ENCODE data around the gene C11orf65.

GRCh38 chr11:108435066-108435465, 32.3 kb downstream of the C11orf65 start:
- TF ChIP-seq CTCF (IDR thresholded peaks at IDR 0.05; ENCODE audit: low read length): no peak
- no peak for TF ChIP-seq EZH2 (optimal IDR thresholded peaks at IDR 0.05; ENCODE audit: low read depth, low read length)
- no peak for TF ChIP-seq EZH2phosphoT487 (IDR thresholded peaks at IDR 0.05; ENCODE audit: low read length)
